GM06990 (cell line): ENCODE measurements around the gene DCHS1.

Source experiments
- DNase-seq: peaks from one replicate; pipeline ENCODE4 v3.0.0-alpha.2; 2011; ENCODE audit not compliant: insufficient read length; ENCODE audit errors: extremely low read depth
- H3K27me3 ChIP-seq: replicated peaks from 2 replicates; pipeline ENCODE4 v1.6.0; 2011; ENCODE audit warnings: low read length; ENCODE audit not compliant: control insufficient read depth, insufficient read depth
- H3K36me3 ChIP-seq: 2 replicates; pipeline ENCODE4 v1.5.1; 2011; ENCODE audit warnings: low read length; ENCODE audit not compliant: control insufficient read depth, insufficient read depth
- H3K4me3 ChIP-seq: replicated peaks from 2 replicates; pipeline ENCODE4 v1.5.1; 2011; ENCODE audit warnings: low read depth, mild to moderate bottlenecking, control low read depth, low read length
- CTCF ChIP-seq: IDR thresholded peaks from 2 replicates; pipeline ENCODE4 v1.5.1; 2011; ENCODE audit warnings: low read length, control low read depth, mild to moderate bottlenecking, inconsistent platforms; ENCODE audit not compliant: insufficient read depth, poor library complexity, severe bottlenecking

The DCHS1 gene

DNA sequence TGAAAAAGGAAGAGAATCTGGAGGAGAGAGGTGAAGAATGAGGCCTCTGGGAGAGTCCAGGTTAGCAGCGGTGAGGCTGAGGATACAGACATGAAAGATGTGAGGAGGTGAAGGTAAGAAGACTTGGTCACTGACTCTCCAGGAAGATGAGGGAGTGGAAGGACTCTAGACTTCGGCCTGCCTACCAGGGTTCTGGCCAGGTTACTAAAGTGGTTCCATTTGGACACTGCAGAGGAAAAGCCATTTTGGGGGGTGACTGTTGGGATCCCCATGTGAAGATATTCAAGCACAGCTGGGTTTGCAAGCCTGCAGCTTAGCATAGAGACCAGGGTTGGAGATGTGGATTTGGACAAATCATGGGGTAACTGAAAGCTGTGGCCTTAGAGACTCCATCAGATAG lies 7.8 kb downstream of the DCHS1 start:
- H3K4me3 ChIP-seq, result no peak overlapping the region
- H3K36me3 ChIP-seq, result no peaks in the 10 kb centered on the region
- no peak for TF ChIP-seq CTCF
- H3K27me3 ChIP-seq, result no peaks in the 10 kb centered on the region
- DNase-seq, result no peak

DNA sequence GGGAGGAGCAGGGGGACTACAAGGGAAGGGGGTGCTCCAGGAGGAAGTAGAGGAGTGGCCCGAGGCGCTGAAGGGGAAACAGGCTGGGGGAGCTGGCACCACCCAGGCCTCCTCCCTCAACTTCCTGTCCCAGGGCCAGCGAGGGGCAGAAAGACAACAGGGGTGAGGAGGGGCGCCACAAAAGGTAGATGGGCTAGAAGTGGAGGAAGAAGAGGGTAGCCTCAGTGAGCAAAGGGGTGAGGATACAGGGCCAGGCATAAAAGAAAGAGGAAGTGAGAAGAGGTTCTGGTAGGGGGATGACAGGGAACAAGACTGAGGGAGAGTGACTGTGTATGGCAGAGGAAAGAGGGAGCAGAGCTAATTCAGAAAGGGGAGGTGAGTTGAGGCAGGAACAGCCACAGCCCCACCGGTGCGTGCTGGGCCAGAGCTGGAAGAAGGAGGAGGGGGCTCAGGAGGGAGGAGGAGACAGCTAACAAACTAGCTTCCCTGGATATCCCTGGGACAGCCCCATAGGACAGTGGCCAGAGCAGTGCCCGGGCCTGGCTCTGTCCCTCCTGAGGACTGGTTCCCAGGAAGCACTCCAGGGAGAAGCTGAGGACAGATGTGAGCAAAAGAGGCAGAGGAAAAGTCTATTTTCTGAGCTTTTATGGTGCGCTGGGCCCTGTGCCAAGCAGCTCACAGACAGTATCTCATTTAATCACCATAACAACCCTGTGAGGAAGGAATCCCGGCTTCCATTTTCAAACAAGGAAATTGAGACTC lies 8.5 kb downstream of the DCHS1 start:
- no peaks in the 10 kb centered on the region for H3K36me3 ChIP-seq
- peak; percentile 63 for DNase-seq
- no peak overlapping the region for H3K4me3 ChIP-seq
- TF ChIP-seq CTCF, result no peak
- no peaks in the 10 kb centered on the region for H3K27me3 ChIP-seq

DNA sequence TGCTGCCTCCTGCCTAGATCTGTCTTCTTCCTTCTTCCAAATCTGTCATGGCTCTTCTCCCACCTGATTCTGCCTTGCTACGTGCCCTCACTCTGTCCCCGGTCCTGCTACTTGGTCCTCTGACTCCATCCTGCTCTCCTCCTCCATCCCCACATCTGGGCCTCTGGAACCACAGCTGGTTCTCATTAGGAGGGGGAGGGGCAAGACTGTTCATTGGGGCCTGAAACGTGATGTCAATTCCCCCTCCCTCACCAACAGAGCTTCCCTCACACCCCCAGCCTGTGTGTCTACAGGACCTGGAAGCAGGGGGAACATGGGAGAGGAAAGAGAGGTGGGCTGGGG lies 9.1 kb downstream of the DCHS1 start:
- TF ChIP-seq CTCF, result no peak

GRCh38 chr11:6646071-6646470 lies 9.5 kb downstream of the DCHS1 start:
- peak; percentile 36 for DNase-seq
- H3K27me3 ChIP-seq, result no peaks in the 10 kb centered on the region
- no peak for TF ChIP-seq CTCF
- no peaks in the 10 kb centered on the region for H3K36me3 ChIP-seq
- H3K4me3 ChIP-seq, result no peak overlapping the region

More for the DNA sequence above, 9.1 kb downstream of the DCHS1 start:
- no peaks in the 10 kb centered on the region for H3K27me3 ChIP-seq
- no peak overlapping the region for H3K4me3 ChIP-seq
- no peak for DNase-seq
- no peaks in the 10 kb centered on the region for H3K36me3 ChIP-seq

DNA sequence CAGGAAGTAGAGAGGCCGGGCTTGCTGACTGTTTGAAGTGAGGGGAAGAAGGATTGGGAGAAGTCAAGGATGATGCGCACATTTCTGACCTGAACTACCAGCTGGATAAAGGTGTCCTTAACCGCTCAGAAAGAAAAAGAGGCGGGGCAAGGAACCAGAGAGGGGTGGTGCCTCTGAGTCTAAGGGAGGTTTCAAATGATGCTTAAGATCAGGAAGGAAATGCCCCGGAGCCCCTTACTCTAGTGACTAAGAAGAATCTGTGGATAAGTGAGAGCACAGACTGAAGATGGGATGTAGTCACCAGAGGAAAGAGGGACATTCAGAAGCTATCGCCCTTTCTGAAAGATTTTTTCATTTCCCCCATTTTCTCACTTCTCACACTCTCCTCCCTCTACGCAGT lies 12.7 kb downstream of the DCHS1 start:
- no peaks in the 10 kb centered on the region for H3K36me3 ChIP-seq
- H3K4me3 ChIP-seq, result no peak overlapping the region
- no peak for DNase-seq
- no peak for TF ChIP-seq CTCF
- no peaks in the 10 kb centered on the region for H3K27me3 ChIP-seq
